Liver (tissue), 3 donors: ENCODE measurements around the gene RADIL.

ENCODE experiments used
- CTCF ChIP-seq: fragments of 150-350 bp; IDR thresholded peaks from 2 replicates; pipeline ENCODE4 v1.5.1; 2017; ENCODE audit warnings: improper control_type of control experiment, low read depth, low read length; ENCODE audit not compliant: missing input control
- SP1 ChIP-seq: IDR thresholded peaks from 2 replicates; pipeline ENCODE4 v1.6.1; 2018; ENCODE audit warnings: antibody characterized with exemption, mild to moderate bottlenecking
- TAF1 ChIP-seq: conservative IDR thresholded peaks from 2 replicates; pipeline ENCODE4 v1.6.1; 2016; ENCODE audit warnings: antibody characterized with exemption, mild to moderate bottlenecking
- YY1 ChIP-seq: IDR thresholded peaks from 2 replicates; pipeline ENCODE4 v1.6.1; 2016; ENCODE audit warnings: antibody characterized with exemption, mild to moderate bottlenecking
- donor health status: healthy.
- donor health status: healthy.

- TF ChIP-seq SP1 (no peak), TAF1 (no peak), CTCF (no peak), YY1 (no peak)
These were observed 66.2 kb downstream of the RADIL start for GRCh38 chr7:4817178-4817901.
